DMS 273 (cell line): ENCODE results near the gene MRPS7.
"Not testable (repeated sequence)": the region's sequence is repeated elsewhere in the genome, so short reads cannot be mapped to it uniquely, and the experiment has no call there.

ENCODE experiments used
- DNase-seq: peaks from one replicate; lab custom pipeline; 2025; ENCODE audit not compliant: unreplicated experiment; lab: John Stamatoyannopoulos, UW

Gene MRPS7

GRCh38 chr17:75242461-75243042 lies 19.1 kb upstream of the MRPS7 start:
- no peak for DNase-seq

DNA sequence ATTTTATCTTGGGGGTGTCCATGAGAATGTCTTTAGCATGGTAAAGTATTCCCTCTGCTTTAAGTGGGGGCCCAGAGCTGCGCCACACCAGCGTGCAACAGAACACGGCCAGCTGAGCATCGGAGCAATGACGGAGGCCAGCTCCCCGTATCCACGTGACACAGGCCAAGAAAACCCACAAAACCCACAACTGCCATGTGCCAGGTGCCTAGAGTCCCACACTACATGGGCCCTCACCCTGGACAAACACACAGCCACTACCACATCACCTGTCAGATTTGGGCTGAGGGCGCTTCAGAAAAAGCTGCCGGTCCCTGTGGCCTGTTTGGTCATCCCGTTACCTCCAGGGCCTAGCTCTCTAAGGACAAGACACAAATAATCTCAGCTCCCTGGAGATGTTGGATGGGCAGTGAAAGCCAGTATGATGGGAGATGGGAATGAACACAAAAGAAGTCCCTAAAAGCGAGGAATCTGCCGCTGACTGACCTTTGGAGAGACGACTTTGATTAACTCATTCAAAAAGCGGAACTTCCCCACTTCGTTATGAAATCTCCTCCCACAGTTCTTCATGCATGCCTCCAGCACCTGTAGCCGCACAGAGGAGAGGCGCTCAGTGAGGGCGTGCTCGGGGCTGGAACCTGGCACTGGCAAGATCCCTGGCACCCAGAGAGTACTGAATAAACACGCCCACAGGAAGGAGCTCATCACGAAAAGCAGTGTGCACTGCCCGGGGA lies 17.4 kb upstream of the MRPS7 start:
- no peak for DNase-seq

- no peak for DNase-seq
Measured at GRCh38 chr17:75245011-75245410, 16.7 kb upstream of the MRPS7 start.

DNA sequence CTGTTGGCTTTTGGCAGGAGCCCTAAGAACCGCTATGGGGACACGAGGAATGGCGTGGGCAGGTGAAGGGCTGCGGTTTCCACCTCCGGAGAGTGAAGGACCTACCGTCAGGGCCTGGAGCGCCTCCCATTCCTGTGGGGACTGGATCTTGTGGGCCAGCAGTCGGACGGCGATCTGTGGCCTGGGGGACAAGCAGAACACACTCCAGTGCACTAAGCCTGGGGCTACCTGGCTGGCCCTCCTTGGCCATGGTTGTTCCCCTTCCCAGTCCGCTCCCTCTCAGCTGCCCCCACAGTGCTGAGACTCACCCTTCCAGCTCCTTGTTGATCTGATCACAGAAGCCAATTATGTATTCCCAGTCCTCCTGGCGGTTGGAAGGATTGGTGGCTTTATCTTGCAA lies 15.3 kb upstream of the MRPS7 start:
- no peak for DNase-seq

DNA sequence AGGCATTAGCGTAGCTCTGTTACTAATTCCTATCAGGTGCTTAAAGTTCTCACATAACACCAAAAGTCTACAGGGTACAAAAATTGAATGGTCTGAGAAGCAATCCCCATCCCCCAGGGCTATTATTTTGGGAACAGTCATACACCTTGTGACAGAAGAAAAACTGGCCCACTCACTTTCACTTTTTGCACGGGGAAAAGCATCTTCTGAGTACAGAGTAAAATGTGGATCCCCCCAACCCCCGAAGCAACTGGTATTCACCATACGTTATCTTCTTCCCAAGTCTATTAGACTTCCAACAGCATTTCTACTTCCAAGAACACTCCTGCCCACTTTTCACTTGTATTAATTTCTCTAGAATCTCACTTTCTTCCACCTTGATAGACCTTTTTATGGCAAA lies 12.1 kb upstream of the MRPS7 start:
- no peak for DNase-seq

- peak; percentile 46 for DNase-seq
Measured at GRCh38 chr17:75250009-75250471, 11.6 kb upstream of the MRPS7 start.

GRCh38 chr17:75252039-75252816 lies 9.5 kb upstream of the MRPS7 start:
- DNase-seq = no peak

GRCh38 chr17:75255954-75256698 lies 5.6 kb upstream of the MRPS7 start:
- not testable (repeated sequence) for DNase-seq

DNA sequence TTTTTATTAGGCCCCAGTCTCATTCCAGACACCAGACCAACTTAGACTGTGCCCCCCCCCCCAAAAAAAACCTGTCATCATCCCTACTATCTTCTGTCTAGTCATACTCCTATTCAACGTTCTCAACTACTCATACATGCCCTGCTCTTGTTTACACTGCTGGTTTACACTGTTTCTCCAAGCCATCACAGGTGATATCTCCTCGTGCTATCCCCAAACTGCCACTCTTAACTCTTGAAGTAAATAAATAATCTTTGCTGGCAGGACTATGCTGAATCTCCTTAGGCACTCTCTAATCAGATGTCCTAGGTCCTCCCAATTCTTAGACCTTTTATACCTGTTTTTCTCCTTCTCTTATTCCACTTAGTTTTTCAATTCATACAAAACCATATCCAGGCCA lies 4.5 kb upstream of the MRPS7 start:
- DNase-seq = not testable (repeated sequence)

DNA sequence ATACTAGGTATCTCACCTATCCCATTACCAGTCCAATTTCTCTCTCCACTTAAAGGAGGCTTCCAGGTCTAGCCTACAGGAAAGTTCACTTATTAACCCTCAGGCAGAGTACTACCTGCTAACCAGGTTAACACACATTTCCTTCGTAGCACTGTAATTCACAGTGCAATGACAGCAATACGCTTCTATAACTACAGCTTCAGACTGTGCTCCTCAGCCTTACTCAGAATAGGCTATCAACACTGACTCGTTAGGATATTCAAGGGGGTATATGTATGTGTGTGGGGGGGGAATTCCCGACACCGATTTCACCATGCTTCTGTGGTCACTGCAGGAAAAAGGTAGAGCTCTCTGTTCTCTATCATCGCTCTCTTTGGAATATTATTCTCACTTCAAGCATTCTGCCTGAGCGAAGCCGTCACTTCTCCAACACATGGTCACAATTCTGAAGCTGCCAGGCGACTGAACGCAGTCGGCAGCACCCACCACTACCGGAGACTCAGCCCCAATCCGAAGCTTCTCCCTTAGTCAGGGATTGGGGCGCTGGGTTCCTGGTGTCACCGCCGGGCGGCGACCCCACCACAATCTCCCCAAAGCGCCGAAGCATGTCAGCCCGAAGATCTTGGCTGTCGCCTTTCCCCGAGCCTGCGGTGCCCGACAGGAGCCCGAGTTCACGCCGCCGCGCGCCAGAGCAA lies 891 bp upstream of the MRPS7 start:
- DNase-seq = no peak

GRCh38 chr17:75262112-75262606 lies 480 bp downstream of the MRPS7 start:
- DNase-seq = peak; percentile 71

- peak; percentile 33 for DNase-seq
Measured at GRCh38 chr17:75263055-75263454, 1.4 kb downstream of the MRPS7 start.

DNA sequence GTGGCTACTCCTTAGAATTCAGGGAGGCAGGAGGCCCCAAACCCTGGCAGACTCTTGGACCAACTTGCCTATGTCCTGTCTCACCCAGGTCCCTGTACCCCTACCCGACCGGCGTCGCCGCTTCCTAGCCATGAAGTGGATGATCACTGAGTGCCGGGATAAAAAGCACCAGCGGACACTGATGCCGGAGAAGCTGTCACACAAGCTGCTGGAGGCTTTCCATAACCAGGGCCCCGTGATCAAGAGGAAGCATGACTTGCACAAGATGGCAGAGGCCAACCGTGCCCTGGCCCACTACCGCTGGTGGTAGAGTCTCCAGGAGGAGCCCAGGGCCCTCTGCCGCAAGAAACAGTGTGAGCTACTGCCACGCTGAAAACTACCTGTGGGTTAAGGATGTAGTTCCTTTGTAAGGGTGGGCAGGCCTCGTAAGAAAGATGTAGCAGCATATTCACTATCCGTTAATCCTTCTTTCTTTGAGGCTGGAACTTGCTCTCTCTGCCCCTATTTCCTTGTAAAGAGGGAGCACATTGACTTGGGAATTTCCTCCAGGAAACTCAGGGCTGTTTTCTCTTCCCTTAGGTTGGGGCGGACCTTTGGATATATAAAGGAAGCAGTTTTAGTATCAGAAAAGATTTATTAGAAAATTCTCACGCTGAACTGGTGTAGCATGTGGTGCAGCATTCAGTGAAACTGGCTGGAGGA lies 4.1 kb downstream of the MRPS7 start:
- DNase-seq = no peak

- peak; percentile 83 for DNase-seq
Measured at GRCh38 chr17:75266316-75267152, 4.9 kb downstream of the MRPS7 start.

GRCh38 chr17:75267153-75267410 lies 5.4 kb downstream of the MRPS7 start:
- DNase-seq = peak; percentile 70

GRCh38 chr17:75267411-75268232 lies 5.9 kb downstream of the MRPS7 start:
- DNase-seq = peak; percentile 63

DNA sequence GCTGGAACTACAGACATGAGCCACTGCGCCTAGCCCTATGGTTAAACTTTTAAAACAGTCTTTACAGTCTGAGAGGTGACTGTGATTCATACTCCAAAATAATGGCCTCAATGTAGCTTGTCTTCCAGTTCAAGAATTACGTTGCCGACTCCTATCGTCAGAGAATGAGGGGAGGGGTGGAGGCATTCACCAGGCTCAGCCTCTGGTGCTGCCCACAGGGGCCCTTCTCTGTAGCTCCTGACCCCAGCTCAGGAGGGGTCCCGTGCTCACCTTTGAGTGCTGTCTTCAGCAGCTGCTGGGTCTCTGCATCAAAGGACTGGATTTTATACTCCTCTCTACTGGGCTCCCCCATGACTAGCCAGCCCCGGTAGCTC lies 8.2 kb downstream of the MRPS7 start:
- DNase-seq = peak; percentile 56

GRCh38 chr17:75270218-75270965 lies 8.7 kb downstream of the MRPS7 start:
- DNase-seq = peak; percentile 89
